Prostate gland (tissue), 2 donors: ENCODE results near the gene MMP21. TPM values are rescaled to one million over a fixed set of nuclear protein-coding genes. Genes with fewer than 3 reads are reported as not detected.

ENCODE experiments used
- DNase-seq: peaks from one replicate; pipeline ENCODE4 v3.0.0-alpha.2; 2019; ENCODE audit warnings: low spot score
- H3K27ac ChIP-seq, 2 donors: fragments of 200-600 bp; sonication (generic); 2 replicates each; pipeline ENCODE4 v1.5.1; 2017 to 2019
- H3K27me3 ChIP-seq: fragments of 200-600 bp; sonication (generic); replicated peaks from 2 replicates; pipeline ENCODE4 v1.5.1; 2019; ENCODE audit not compliant: insufficient read depth
- H3K36me3 ChIP-seq, 2 donors: fragments of 200-600 bp; sonication (generic); 1 replicate in 1 of 2; 2 replicates in 1 of 2; pipeline versions ENCODE4 v1.5.1 to v1.8.1; 2017 to 2019
- H3K4me1 ChIP-seq: fragments of 200-600 bp; sonication (generic); replicated peaks from 2 replicates; pipeline ENCODE4 v1.5.1; 2019
- H3K4me3 ChIP-seq, 2 donors: fragments of 200-600 bp; sonication (generic); 2 replicates each; pipeline ENCODE4 v1.5.1; 2017 to 2019
- H3K9me3 ChIP-seq: fragments of 200-600 bp; sonication (generic); 2 replicates; pipeline ENCODE4 v1.5.1; 2017
- POLR2A ChIP-seq: fragments of 450-650 bp; IDR thresholded peaks from one replicate; pipeline ENCODE4 v1.6.1; 2016; ENCODE audit warnings: antibody characterized with exemption, mild to moderate bottlenecking
- POLR2AphosphoS5 ChIP-seq: sonication (generic); formaldehyde crosslinking; IDR thresholded peaks from one replicate; pipeline ENCODE4 v1.6.1; 2017; ENCODE audit warnings: antibody characterized with exemption
- WGBS: methylation state at CpG from one replicate; pipeline ENCODE4 v1.1.5; 2018; 5-methylcytosine and 5-hydroxymethylcytosine counted together
- intact Hi-C: fragments of 100-400 bp; cut with DNase I; formaldehyde crosslinking; loops from one replicate; pipeline ENCODE4 v1.14.2; 2022
- total RNA-seq, 2 donors: library from RNA; depleted of rRNA; stranded (reverse); fragments of >200 nt; gene quantifications; one replicate each; pipeline ENCODE4 v1.1.0, GENCODE V29; 2016
- TF ChIP-seq, protein P1 (sequence below), 4 experiments: fragments of 200-600 bp in 2 of 4; fragments of 450-650 bp in 2 of 4; sonication (generic) in 2 of 4; IDR thresholded peaks; 1 replicate in 3 of 4; 2 replicates in 1 of 4; pipeline ENCODE4 v1.5.1; 2016 to 2019; ENCODE audit warnings: antibody characterized with exemption in 4 of 4, mild to moderate bottlenecking in 2 of 4, moderate library complexity in 2 of 4

The MMP21 gene
- total RNA-seq, 2 donors from 2014 or later: not detected

DNA sequence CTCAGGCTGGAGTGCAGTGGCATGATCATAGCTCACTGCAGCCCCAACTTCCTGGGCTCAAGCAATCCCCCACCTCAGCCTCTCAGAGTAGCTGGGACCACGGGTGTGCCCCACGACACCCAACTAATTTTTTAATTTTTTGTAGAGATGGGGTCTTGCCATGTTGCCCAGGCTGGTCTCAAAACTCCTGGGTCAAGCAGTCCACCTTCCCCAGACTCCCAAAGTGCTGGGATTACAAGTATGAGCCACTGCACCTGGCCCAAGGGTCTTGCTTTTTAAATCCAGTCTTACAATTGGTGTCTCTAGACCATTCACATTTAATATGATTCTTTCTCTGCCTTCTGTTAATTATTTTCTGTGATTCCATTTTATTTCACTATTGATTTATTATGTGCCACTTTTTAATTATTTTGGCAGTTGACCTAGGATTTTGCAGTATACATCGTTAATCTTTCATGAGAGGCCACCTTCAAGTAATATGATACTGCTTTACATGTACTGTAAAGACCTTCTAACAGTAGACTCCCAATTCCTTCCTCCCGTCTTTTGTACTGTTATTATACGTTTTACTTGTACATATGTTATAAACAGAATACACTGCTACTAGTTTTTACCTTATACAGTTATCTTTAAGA lies 18.7 kb downstream of the MMP21 start:
- intact Hi-C loops: no loop called here
- 65% methylated on average over 5 of the region's 5 CpGs for WGBS

DNA sequence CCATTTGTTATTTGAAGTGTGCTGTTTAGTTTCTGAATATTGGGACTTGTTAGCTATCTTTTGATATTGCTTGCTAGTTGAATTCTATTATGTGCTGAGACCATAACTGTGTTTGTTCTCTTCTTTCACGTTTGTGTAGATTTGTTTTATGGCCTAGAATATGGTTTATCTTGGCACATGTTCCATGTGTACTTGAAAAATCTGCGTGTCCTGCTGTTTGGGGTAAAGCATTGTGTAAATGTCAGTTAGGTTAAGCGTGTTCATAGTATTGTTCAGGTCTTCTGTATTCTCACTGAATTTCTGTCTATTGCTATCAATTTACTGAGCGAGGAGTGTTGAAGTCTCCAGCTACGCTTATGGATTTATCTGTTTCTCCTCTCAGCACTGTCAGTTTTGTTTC lies 19.4 kb downstream of the MMP21 start:
- no peaks in the 10 kb centered on the region for H3K36me3 ChIP-seq
- H3K9me3 ChIP-seq: no peaks in the 10 kb centered on the region
- peak; percentile 20 for DNase-seq
- H3K27me3 ChIP-seq: no peaks in the 10 kb centered on the region
- H3K4me3 ChIP-seq: no peak overlapping the region
- intact Hi-C loops: no loop called here
- TF ChIP-seq, protein P1, sequence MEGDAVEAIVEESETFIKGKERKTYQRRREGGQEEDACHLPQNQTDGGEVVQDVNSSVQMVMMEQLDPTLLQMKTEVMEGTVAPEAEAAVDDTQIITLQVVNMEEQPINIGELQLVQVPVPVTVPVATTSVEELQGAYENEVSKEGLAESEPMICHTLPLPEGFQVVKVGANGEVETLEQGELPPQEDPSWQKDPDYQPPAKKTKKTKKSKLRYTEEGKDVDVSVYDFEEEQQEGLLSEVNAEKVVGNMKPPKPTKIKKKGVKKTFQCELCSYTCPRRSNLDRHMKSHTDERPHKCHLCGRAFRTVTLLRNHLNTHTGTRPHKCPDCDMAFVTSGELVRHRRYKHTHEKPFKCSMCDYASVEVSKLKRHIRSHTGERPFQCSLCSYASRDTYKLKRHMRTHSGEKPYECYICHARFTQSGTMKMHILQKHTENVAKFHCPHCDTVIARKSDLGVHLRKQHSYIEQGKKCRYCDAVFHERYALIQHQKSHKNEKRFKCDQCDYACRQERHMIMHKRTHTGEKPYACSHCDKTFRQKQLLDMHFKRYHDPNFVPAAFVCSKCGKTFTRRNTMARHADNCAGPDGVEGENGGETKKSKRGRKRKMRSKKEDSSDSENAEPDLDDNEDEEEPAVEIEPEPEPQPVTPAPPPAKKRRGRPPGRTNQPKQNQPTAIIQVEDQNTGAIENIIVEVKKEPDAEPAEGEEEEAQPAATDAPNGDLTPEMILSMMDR (IDR thresholded peaks at IDR 0.05): no peak
- TF ChIP-seq POLR2AphosphoS5: peak; percentile 85
- 33% methylated on average over 5 of the region's 5 CpGs for WGBS
- H3K27ac ChIP-seq: peak overlapping the region in 1 of 2 donors; percentile 20
- no peaks in the 10 kb centered on the region for H3K4me1 ChIP-seq

More for the DNA sequence above, 18.7 kb downstream of the MMP21 start:
- Histone ChIP-seq H3K4me1 (no peaks in the 10 kb centered on the region), H3K27ac (peak overlapping the region in 1 of 2 donors; percentile 20), H3K36me3 (no peaks in the 10 kb centered on the region), H3K4me3 (no peak overlapping the region), H3K9me3 (no peaks in the 10 kb centered on the region), H3K27me3 (no peaks in the 10 kb centered on the region)
- no peak for DNase-seq
- TF ChIP-seq POLR2A (no peak), POLR2AphosphoS5 (no peak)
- TF ChIP-seq, protein P1 (IDR thresholded peaks at IDR 0.05): no peak

DNA sequence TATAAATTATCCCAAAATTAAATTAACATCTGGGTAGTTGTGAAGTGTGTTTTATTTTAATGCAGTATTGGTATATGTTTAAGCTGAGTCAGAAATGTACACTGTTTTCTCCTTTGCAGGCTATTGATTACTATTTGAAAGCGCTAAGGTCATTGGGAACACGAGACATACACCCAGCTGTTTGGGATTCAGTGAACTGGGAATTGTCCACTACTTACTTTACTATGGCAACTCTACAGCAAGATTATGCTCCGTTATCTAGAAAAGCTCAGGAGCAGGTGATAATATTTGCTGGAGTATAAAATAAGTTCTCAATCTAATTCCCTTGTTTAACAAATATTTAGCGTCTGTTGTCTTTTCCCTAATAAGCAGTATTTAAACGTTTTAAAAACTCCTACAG lies 28.2 kb downstream of the MMP21 start:
- H3K36me3 ChIP-seq: no peaks in the 10 kb centered on the region
- no peaks in the 10 kb centered on the region for H3K27me3 ChIP-seq
- H3K9me3 ChIP-seq: no peaks in the 10 kb centered on the region
- WGBS: 94% methylated on average over 5 of the region's 5 CpGs
- DNase-seq: no peak
- TF ChIP-seq POLR2AphosphoS5: no peak
- TF ChIP-seq, protein P1 (IDR thresholded peaks at IDR 0.05): no peak
- TF ChIP-seq POLR2A: no peak
- intact Hi-C loops: no loop called here
- H3K4me3 ChIP-seq: no peak overlapping the region
- H3K4me1 ChIP-seq: no peaks in the 10 kb centered on the region
- H3K27ac ChIP-seq: no peak overlapping the region

DNA sequence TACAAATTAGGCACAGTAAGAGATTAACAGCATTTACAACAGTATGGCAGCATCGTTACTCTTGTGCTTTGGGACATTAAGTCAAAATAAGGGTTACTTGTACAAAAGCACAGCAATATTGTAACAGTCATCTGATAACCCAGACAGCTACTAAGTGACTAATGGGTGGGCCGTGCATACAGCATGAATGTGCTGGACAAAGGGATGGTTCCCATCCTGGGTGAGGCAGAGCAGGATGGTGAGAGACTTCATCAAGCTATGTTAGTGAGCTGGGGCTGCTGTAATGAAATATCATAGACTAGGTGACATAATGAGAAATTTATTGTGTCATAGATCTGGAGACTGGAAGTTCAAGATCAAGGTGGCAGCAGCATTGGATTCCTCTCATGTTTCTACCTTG lies 30.7 kb downstream of the MMP21 start:
- no peaks in the 10 kb centered on the region for H3K4me1 ChIP-seq
- no peaks in the 10 kb centered on the region for H3K9me3 ChIP-seq
- H3K4me3 ChIP-seq: no peak overlapping the region
- 92% methylated on average over 2 of the region's 2 CpGs for WGBS
- DNase-seq: no peak
- H3K27me3 ChIP-seq: no peaks in the 10 kb centered on the region
- TF ChIP-seq, protein P1 (IDR thresholded peaks at IDR 0.05): no peak
- TF ChIP-seq POLR2A (no peak), POLR2AphosphoS5 (no peak)
- intact Hi-C loops: no loop called here
- H3K36me3 ChIP-seq: peaks cover 4% of the 10 kb centered on the region in 2 donors
- H3K27ac ChIP-seq: no peak overlapping the region

DNA sequence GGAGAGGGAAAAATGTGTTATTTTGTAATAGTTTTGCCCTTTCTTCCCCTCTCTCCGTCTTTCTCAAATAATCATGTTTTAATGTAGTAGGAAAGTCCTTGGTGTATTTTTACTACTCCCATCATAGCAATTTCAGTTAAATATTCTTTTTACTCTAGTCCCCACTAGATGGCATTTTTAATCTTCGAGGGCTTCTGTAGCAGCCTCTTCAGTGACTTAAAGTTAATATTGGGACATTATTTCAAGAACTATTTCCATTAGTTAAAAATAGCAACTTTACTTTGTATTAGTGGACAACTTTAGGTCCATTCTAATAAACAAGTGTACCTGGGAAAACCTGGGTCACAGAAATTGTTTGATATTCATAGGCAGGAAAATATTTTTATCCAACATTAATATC lies 33.2 kb downstream of the MMP21 start:
- Histone ChIP-seq H3K9me3 (no peaks in the 10 kb centered on the region), H3K27me3 (no peaks in the 10 kb centered on the region), H3K4me1 (no peaks in the 10 kb centered on the region), H3K27ac (no peak overlapping the region), H3K4me3 (no peak overlapping the region), H3K36me3 (peaks cover 5 to 14% of the 10 kb centered on the region in 2 donors)
- 46% methylated on average over 2 of the region's 2 CpGs for WGBS
- DNase-seq: no peak
- TF ChIP-seq POLR2AphosphoS5: no peak
- TF ChIP-seq, protein P1 (IDR thresholded peaks at IDR 0.05): no peak
- TF ChIP-seq POLR2A: no peak
- intact Hi-C loops: no loop called here
